ENCODE measurements around the gene NDC80. TPM values are rescaled to one million over a fixed set of nuclear protein-coding genes. Genes with fewer than 3 reads are reported as not detected.

NDC80 gene
- total RNA-seq, 4 donors from 2014 or later = 0.57 to 2.2 (median 2.0) TPM; not detected in 1

DNA sequence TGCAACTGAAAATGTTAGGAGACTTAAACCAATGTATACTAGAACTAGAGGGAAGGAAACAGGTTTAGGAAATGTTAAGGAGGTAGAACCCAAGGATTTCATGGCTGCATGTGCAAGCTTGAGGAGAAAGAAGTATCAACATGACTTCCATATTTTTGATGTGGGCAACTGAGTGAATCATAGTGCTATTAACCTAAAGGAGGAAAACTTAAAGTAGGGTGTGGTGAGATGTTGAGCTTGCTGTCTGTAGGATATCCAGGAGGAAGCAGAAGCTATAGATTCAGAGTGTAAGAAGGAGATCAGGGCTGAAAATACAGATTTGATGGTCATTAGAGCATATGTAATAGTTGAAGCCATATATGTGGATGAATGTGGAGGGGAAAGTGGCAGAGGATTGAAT, 31.5 kb downstream of the NDC80 start:
- no peak for TF ChIP-seq CTCF (IDR thresholded peaks at IDR 0.05; ENCODE audit: low read depth)

DNA sequence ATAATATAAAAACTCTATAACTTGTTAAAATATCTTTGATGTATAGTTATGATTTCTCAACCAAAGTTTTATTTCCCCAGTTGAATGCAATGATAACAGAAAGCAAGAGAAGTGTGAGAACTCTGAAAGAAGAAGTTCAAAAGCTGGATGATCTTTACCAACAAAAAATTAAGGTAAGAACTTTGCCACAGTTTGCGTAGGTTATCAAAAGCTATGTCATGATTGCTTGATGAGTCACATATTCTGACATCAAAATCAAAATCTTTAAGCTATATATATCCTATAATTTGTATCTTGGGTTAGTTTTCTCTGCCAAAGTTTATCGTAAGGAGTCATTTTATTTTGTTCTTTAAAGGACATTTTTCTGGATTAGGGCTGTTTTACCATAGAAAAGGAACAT, 35.0 kb downstream of the NDC80 start:
- TF ChIP-seq CTCF (IDR thresholded peaks at IDR 0.05; ENCODE audit: low read depth) = no peak

DNA sequence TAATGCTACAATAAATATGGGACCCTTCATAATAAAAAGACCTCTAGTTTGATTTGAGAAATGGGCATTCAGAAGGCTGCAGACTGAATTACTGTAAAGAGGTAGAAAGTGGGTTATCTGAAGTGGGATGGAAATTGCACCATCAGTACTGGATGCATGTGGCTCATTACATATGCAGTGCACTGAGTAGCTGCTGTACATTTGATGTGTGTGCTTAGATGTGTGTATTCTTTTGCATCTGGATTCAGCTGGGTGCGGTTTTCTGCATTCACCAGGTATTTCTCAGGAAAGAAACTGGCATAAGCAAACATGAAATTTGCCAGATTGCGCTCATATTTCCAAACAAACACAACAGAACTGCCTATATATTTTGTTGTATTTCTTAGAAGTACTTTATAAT, 38.2 kb downstream of the NDC80 start:
- no peak for TF ChIP-seq CTCF (IDR thresholded peaks at IDR 0.05; ENCODE audit: low read depth)

DNA sequence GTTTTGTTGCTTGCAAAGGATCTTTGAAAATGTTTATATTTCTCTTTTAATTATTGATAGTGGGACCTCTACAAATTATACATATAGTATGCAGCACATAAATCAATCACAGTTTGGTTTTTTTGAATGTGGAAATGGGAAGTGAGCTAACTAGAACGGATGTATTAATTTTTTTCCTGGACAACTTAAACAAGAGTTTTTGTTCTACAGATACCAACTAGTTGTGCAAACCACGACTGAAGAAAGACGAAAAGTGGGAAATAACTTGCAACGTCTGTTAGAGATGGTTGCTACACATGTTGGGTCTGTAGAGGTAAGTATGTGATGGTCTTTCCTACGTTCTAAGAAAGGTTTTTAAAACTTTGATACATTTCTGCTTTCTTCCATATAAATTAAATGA, 39.2 kb downstream of the NDC80 start:
- no peak for TF ChIP-seq CTCF (IDR thresholded peaks at IDR 0.05; ENCODE audit: low read depth)

- TF ChIP-seq CTCF (IDR thresholded peaks at IDR 0.05; ENCODE audit: low read depth) = no peak
These were observed 41.6 kb downstream of the NDC80 start for GRCh38 chr18:2612996-2613395.

GRCh38 chr18:2617401-2617998, 46.1 kb downstream of the NDC80 start:
- TF ChIP-seq CTCF (IDR thresholded peaks at IDR 0.05; ENCODE audit: low read depth) = no peak

- TF ChIP-seq CTCF (IDR thresholded peaks at IDR 0.05; ENCODE audit: low read depth) = no peak
These were observed 46.7 kb downstream of the NDC80 start for GRCh38 chr18:2618009-2618408.
